Prostate gland (tissue), 2 donors: ENCODE measurements around the gene EP400.

ENCODE experiments used
- POLR2A ChIP-seq: fragments of 450-650 bp; IDR thresholded peaks from one replicate; pipeline ENCODE4 v1.6.1; 2016; ENCODE audit warnings: antibody characterized with exemption, mild to moderate bottlenecking
- TF ChIP-seq, protein P1 (sequence below), 4 experiments: fragments of 200-600 bp in 2 of 4; fragments of 450-650 bp in 2 of 4; sonication (generic) in 2 of 4; IDR thresholded peaks; 1 replicate in 3 of 4; 2 replicates in 1 of 4; pipeline ENCODE4 v1.5.1; 2016 to 2019; ENCODE audit warnings: antibody characterized with exemption in 4 of 4, mild to moderate bottlenecking in 2 of 4, moderate library complexity in 2 of 4

- TF ChIP-seq, protein P1, sequence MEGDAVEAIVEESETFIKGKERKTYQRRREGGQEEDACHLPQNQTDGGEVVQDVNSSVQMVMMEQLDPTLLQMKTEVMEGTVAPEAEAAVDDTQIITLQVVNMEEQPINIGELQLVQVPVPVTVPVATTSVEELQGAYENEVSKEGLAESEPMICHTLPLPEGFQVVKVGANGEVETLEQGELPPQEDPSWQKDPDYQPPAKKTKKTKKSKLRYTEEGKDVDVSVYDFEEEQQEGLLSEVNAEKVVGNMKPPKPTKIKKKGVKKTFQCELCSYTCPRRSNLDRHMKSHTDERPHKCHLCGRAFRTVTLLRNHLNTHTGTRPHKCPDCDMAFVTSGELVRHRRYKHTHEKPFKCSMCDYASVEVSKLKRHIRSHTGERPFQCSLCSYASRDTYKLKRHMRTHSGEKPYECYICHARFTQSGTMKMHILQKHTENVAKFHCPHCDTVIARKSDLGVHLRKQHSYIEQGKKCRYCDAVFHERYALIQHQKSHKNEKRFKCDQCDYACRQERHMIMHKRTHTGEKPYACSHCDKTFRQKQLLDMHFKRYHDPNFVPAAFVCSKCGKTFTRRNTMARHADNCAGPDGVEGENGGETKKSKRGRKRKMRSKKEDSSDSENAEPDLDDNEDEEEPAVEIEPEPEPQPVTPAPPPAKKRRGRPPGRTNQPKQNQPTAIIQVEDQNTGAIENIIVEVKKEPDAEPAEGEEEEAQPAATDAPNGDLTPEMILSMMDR (IDR thresholded peaks at IDR 0.05): no peak
- TF ChIP-seq POLR2A: no peak
These were observed 129.5 kb downstream of the EP400 start for GRCh38 chr12:132079200-132079599.
